Neural progenitor cell (in vitro differentiated cells): Measurements from ENCODE around the gene TPCN2.

Experiments used
- CTCF ChIP-seq: fragments of 200-600 bp; sonication (generic); IDR thresholded peaks from 2 replicates; pipeline ENCODE4 v1.5.1; 2017; ENCODE audit warnings: antibody characterized with exemption, mild to moderate bottlenecking
- EZH2 ChIP-seq: fragments of 200-600 bp; sonication (generic); IDR thresholded peaks from 2 replicates; pipeline ENCODE4 v1.6.1; 2017; ENCODE audit warnings: antibody characterized with exemption, mild to moderate bottlenecking, moderate library complexity
- EZH2phosphoT487 ChIP-seq: fragments of 200-600 bp; sonication (generic); IDR thresholded peaks from 2 replicates; pipeline ENCODE4 v1.6.1; 2017; ENCODE audit warnings: antibody characterized with exemption

GRCh38 chr11:69132301-69132670, 83.6 kb downstream of the TPCN2 start:
- TF ChIP-seq EZH2: no peak
- no peak for TF ChIP-seq CTCF
- TF ChIP-seq EZH2phosphoT487: no peak
